Right kidney (tissue), 1 donor: ENCODE results near the gene ZNF10.

Experiments used
- DNase-seq: peaks from one replicate; pipeline ENCODE4 v3.0.0-alpha.2; 2016

Gene ZNF10

DNA sequence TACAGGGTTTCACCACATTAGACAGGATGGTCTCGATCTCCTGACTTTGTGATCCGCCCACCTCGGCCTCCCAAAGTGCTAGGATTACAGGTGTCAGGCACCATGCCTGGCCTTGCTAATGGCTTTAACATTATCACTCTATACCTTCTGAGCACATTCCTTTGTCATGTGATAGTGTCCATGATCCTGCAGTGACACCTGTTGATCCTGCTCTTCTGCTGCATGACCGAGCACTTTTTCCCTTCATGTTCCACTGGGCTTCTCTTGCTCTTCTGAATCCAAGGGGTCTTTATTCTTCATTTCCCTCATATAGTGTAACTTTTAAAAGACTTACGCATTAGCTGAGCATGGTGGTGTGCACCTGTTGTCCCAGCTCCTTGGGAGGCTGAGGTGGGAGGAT lies 62.4 kb downstream of the ZNF10 start:
- DNase-seq: no peak

DNA sequence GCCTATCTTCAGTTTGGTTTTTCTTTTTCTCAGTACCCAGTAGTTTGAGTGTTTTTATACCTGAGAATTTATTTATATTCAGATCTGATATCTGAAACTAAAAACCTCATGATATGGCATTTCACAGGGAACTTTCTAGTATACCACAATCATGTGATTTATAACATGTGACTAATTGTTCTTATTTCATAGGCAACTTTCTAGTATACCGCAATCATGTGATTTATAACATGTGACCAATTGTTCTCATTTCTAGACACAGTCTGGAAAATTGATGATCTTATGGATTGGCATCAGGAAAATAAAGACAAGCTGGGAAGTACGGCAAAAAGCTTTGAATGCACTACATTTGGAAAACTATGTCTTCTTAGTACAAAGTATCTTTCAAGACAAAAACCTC lies 71.5 kb downstream of the ZNF10 start:
- no peak for DNase-seq

DNA sequence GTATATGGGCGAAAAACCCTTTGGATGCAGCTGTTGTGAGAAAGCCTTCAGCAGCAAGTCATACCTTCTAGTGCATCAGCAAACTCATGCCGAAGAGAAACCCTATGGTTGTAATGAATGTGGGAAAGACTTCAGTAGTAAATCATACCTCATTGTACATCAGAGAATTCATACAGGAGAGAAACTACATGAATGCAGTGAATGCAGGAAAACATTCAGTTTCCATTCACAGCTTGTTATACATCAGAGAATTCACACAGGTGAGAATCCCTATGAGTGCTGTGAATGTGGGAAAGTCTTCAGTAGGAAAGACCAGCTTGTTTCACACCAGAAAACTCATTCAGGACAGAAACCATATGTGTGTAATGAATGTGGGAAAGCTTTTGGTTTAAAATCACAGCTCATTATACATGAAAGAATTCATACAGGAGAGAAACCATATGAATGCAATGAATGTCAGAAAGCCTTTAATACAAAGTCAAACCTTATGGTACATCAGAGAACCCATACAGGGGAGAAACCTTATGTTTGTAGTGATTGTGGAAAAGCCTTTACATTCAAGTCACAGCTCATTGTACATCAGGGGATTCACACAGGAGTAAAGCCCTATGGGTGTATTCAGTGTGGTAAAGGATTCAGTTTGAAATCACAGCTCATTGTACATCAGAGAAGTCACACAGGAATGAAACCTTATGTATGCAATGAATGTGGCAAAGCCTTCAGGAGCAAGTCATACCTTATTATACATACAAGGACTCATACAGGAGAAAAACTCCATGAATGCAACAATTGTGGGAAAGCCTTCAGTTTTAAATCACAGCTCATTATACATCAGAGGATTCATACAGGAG lies 72.3 kb downstream of the ZNF10 start:
- no peak for DNase-seq

GRCh38 chr12:133203344-133204263 lies 73.2 kb downstream of the ZNF10 start:
- DNase-seq: no peak

GRCh38 chr12:133204264-133204603 lies 73.8 kb downstream of the ZNF10 start:
- DNase-seq: no peak

- DNase-seq: no peak
Measured at GRCh38 chr12:133206390-133206789, 76.0 kb downstream of the ZNF10 start.
